SIG-M5 treated with dmso at 0.1 percent for 504 hours (cell line): ENCODE measurements around the gene IFNA5.

Experiments
- DNase-seq: peaks from one replicate; lab custom pipeline; 2025; ENCODE audit not compliant: unreplicated experiment; lab: John Stamatoyannopoulos, UW

The IFNA5 gene

DNA sequence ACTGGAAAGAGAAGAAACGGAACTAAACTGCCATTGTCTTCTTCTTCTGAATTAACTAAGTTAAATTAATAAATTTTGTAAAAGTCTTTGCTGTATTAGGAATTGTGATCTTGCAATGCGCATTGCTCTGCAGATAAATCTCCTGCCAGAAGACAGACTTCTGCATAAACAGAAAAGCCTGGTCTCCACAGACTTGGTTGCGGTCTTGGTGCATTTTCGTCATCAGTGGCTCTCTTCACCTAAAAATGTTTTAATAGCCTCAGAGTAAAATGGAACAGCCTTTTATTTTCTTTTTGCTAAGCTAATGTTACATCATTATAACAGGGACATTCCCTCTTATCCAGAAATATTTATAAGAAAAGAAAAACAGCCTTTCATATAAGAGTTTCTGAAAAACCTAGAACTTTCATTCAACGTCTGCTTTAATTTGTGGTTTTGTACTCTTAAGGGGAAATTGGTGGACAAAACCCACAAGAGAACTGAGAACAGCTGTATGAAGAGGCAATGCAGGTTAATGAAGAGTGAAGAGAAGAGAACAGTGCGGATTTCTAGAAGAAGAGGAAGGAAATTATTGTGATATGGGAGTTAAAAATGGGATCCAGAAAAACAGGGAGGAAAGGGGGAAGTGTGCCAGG lies 10.1 kb downstream of the IFNA5 start:
- peak; percentile 53 for DNase-seq

- no peak for DNase-seq
Observed at GRCh38 chr9:21294364-21294774, 10.7 kb downstream of the IFNA5 start.

DNA sequence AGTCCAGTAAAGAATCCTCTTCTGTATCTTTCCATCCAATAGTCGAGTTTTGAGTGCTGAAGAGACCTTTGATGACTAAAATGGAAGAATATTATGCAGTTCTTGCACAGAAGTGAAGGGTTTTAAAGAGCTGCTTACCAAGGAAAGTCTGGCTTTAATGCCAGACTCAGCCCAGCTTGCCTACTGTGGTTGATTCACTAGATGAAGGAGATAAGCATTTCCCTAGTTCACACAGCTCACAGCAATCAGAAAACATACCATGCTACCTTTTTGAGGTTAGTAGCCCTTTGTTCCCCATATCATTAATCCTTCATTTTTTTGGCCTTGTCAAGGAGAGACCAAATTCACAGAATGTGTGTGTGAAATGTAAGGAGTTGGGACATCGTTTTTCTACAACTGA lies 15.3 kb downstream of the IFNA5 start:
- no peak for DNase-seq

DNA sequence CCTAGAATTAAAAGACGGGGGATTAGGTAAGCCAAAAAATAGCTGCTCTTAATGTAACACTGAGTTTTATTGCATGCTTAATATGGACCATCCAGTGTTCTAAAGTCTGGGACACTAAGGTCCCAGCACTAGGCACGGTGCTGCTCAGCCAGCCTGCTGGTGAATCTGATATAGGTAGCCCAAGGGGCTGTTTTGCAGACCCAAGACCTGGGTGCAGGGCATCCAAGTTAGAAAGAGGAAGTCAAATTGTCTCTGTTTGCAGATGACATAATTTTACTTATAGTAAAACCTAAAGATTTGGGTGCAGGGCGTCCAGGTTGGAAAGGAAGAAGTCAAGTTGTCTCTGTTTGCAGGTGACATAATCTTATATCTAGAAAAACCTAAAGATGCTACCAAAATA lies 17.8 kb downstream of the IFNA5 start:
- peak; percentile 3 for DNase-seq

DNA sequence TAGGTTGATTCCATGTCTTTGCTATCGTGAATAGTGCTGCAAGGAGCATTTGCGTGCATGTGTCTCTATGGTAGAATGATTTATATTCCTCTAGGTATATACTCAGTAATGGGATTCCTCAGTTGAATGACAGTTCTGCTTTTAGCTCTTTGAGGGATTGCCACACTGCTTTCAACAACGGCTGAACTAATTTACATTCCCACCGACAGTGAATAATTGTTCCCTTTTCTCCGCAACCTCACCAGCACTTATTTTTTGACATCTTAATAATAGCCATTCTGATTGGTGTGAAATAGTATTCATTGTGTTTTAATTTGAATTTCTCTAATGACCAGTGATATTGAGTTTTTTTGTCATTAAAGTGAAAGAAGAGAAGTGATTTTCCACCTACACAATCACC lies 18.5 kb downstream of the IFNA5 start:
- peak; percentile 48 for DNase-seq

GRCh38 chr9:21286099-21286498 lies 19.0 kb downstream of the IFNA5 start:
- DNase-seq, result no peak

DNA sequence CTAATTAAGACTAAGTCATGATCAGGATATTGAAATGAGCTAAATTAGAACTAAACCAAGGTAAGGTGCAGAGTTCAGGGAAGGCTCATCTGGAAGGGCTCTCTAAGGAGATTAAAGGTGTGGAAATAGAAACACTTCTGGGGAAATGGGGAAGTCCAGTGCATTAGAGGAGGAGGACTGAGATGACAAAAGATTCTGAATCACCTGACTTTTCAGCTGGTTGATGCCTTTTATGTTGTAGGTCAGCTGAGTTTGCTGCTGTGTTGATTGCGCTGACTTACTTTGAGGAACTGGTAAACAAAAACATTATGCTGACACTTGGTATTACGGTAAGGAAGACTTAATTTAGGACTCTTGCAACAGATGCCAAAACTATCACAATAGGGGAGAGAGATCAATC lies 23.8 kb downstream of the IFNA5 start:
- DNase-seq, result no peak

DNA sequence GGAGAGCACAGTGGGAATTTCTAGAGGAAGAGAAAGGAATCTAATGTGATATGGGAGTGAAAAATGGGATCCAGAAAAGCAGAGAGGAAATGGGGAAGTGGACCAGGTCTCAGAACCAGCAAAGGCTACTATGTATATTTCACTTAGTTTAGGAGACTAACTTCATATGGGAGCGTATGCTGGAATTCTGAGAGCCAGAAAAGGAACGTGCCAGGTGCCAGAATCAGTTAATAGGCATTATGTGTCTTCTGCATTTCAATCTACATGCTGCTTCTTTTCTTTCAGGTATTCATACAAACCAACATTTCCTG lies 36.8 kb downstream of the IFNA5 start:
- DNase-seq, result no peak

GRCh38 chr9:21267485-21268346 lies 37.4 kb downstream of the IFNA5 start:
- DNase-seq, result peak; percentile 5

GRCh38 chr9:21266733-21267484 lies 38.2 kb downstream of the IFNA5 start:
- DNase-seq, result no peak

DNA sequence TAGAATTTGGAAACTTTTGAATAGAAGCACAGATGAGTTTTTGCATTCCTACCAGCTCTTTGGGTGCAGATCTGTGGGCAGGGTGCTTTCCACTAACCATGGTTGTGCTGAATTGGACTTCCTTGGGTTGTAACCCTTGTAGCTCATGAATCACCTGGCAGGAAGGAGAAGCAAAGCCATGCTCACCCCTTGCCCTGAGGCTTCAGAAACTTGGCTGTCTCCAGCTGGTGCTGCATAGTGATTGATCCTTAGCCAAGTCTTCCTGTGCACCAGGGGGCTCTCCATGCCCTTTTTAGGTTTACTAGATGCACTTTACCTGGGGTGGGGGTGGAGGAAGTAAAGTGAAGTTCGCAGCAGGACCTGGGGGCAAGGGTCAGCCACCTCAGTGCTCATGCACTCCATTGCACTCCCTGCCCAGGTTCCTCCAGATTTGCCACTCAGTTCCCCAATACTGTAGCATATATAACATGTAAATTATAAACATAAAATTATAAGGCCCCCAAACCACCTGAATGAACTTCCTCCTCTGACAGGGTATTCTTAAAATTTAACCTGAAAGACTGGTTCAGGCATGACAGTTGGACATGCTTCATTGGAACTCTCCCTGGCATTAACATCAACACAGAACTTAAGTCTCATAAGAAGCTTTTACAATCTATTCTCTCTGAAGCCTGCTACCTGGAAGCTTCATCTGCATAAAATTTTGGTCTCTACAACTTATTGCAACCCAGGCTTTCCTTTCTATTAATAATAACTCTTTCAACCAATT lies 39.5 kb downstream of the IFNA5 start:
- DNase-seq, result no peak

- no peak for DNase-seq
Observed at GRCh38 chr9:21255538-21256212, 49.4 kb downstream of the IFNA5 start.
